ENCODE results near the gene TSC22D3. TPM values are rescaled to one million over a fixed set of nuclear protein-coding genes. Genes with fewer than 3 reads are reported as not detected.

The TSC22D3 gene
- polyA plus RNA-seq, 1 of the 3 experiments (the other 2 are of a cell fraction), result 9.2 TPM

GRCh38 chrX:107684956-107685385 is 90.6 kb downstream of the TSC22D3 start:
- Histone ChIP-seq H3K4me1 (ENCODE audit: control insufficient read depth in 1 of 2, insufficient read depth in 2 of 2, low read depth in 1 of 2, low read length in 1 of 2) (no peaks in the 10 kb centered on the region), H4K20me1 (ENCODE audit: insufficient read depth) (no peaks in the 10 kb centered on the region), H3K27me3 (ENCODE audit: insufficient read depth) (peaks cover 19% of the 10 kb centered on the region; the same call in 1 of the 2 replicates), H2AFZ (ENCODE audit: low read depth) (no peak overlapping the region), H3F3A (replicated peaks; ENCODE audit: insufficient read depth) (no peaks in the 10 kb centered on the region), H3K4me3 (ENCODE audit: low read depth in 2 of 2, low read length in 1 of 2) (no peak overlapping the region), H3K36me3 (replicated peaks in 1 of 2; ENCODE audit: control insufficient read depth in 1 of 2, insufficient read depth in 2 of 2, low read length in 1 of 2) (no peaks in the 10 kb centered on the region), H3K79me2 (ENCODE audit: insufficient read depth) (no peaks in the 10 kb centered on the region), H3K9me3 (no peaks in the 10 kb centered on the region), H3K9ac (no peak overlapping the region), H3K9me2 (no peaks in the 10 kb centered on the region), H3K4me2 (no peak overlapping the region), H3K27ac (ENCODE audit: low read depth in 2 of 2, low read length in 1 of 2) (no peak overlapping the region)
- CTCF ChIA-PET, result no interaction called here
- POLR2A ChIA-PET, result no interaction called here
- WGBS (ENCODE audit: low lambda C conversion rate), result 46% methylated on average over 3 of the region's 5 CpGs
- no peak for DNase-seq
- TF ChIP-seq TAF1 (IDR thresholded peaks at IDR 0.05; ENCODE audit: borderline replicate concordance, low read depth, low read length) (no peak), GABPA (IDR thresholded peaks at IDR 0.05; ENCODE audit: low read depth) (no peak), CTCF (IDR thresholded peaks at IDR 0.05) (no peak), TCF12 (IDR thresholded peaks at IDR 0.05) (no peak), NFIC (IDR thresholded peaks at IDR 0.05; ENCODE audit: borderline replicate concordance) (no peak), POLR2AphosphoS5 (IDR thresholded peaks at IDR 0.05; ENCODE audit: low read depth, low read length) (no peak), MXI1 (IDR thresholded peaks at IDR 0.05; ENCODE audit: low read depth, low read length) (no peak)

- no peaks in the 10 kb centered on the region for H3F3A ChIP-seq (replicated peaks; ENCODE audit: insufficient read depth)
- no peaks in the 10 kb centered on the region for H3K9me3 ChIP-seq
- H4K20me1 ChIP-seq (ENCODE audit: insufficient read depth), result no peaks in the 10 kb centered on the region
- H3K36me3 ChIP-seq (replicated peaks in 1 of 2; ENCODE audit: control insufficient read depth in 1 of 2, insufficient read depth in 2 of 2, low read length in 1 of 2), result no peaks in the 10 kb centered on the region
- no peak overlapping the region for H2AFZ ChIP-seq (ENCODE audit: low read depth)
- WGBS (ENCODE audit: low lambda C conversion rate), result 60% methylated on average over 3 of the region's 3 CpGs
- no peak overlapping the region for H3K9ac ChIP-seq
- no peak overlapping the region for H3K4me2 ChIP-seq
- no peak overlapping the region for H3K27ac ChIP-seq (ENCODE audit: low read depth in 2 of 2, low read length in 1 of 2)
- ChIA-PET CTCF (interaction anchor here (1.0 kb wide), 2 partner anchors 34 to 51 kb away, joined by 3 read pairs; no protein-coding TSS in a partner anchor), POLR2A (no interaction called here)
- no peak for TF ChIP-seq SIN3A (IDR thresholded peaks at IDR 0.05; ENCODE audit: borderline replicate concordance, low read depth, low read length)
- TF ChIP-seq RXRA (IDR thresholded peaks at IDR 0.05; ENCODE audit: borderline replicate concordance, low read depth), result no peak
- no peak for TF ChIP-seq POLR2AphosphoS5 (IDR thresholded peaks at IDR 0.05; ENCODE audit: low read depth, low read length)
- no peak for TF ChIP-seq USF1 (IDR thresholded peaks at IDR 0.05; ENCODE audit: borderline replicate concordance, low read depth)
- no peak for TF ChIP-seq PBX3 (IDR thresholded peaks at IDR 0.05)
- peaks cover 29% of the 10 kb centered on the region; the same call in 1 of the 2 replicates for H3K27me3 ChIP-seq (ENCODE audit: insufficient read depth)
- no peaks in the 10 kb centered on the region for H3K9me2 ChIP-seq
- H3K79me2 ChIP-seq (ENCODE audit: insufficient read depth), result no peaks in the 10 kb centered on the region
- DNase-seq, result no peak
- no peak overlapping the region for H3K4me3 ChIP-seq (ENCODE audit: low read depth in 2 of 2, low read length in 1 of 2)
- no peaks in the 10 kb centered on the region for H3K4me1 ChIP-seq (ENCODE audit: control insufficient read depth in 1 of 2, insufficient read depth in 2 of 2, low read depth in 1 of 2, low read length in 1 of 2)
Observed at GRCh38 chrX:107683931-107684330, 91.7 kb downstream of the TSC22D3 start.

All from SK-N-SH (cell line).